CD14-positive monocyte (primary cell): ENCODE results near the gene LUZP4. TPM values are rescaled to one million over a fixed set of nuclear protein-coding genes. Genes with fewer than 3 reads are reported as not detected.

Source experiments
- DNase-seq, 3 donors: peaks; one replicate each; pipeline ENCODE4 v3.0.0-alpha.2; 2011 to 2022
- H2AFZ ChIP-seq: 2 replicates; pipeline ENCODE4 v1.6.0; 2012; ENCODE audit warnings: mild to moderate bottlenecking, low read depth, low read length, inconsistent platforms; ENCODE audit not compliant: insufficient read depth, poor library complexity, severe bottlenecking
- H3K27ac ChIP-seq, 2 donors: 1 replicate in 1 of 2; 2 replicates in 1 of 2; pipeline ENCODE4 v1.5.1; 2012 to 2013; ENCODE audit warnings: low read length in 2 of 2, control low read depth in 1 of 2, inconsistent platforms in 1 of 2, low read depth in 1 of 2, mild to moderate bottlenecking in 1 of 2
- H3K27me3 ChIP-seq, 2 donors: one replicate each; pipeline versions ENCODE4 v1.6.0 to v1.6.1; 2011 to 2013; ENCODE audit warnings: low read length in 2 of 2; ENCODE audit not compliant: control insufficient read depth in 2 of 2, insufficient read depth in 2 of 2
- H3K36me3 ChIP-seq, 2 donors: replicated peaks in 1 of 2; 1 replicate in 1 of 2; 2 replicates in 1 of 2; pipeline versions ENCODE4 v1.5.1 to v1.6.1; 2012 to 2013; ENCODE audit warnings: low read length in 2 of 2, control low read depth in 1 of 2, inconsistent platforms in 1 of 2, mild to moderate bottlenecking in 1 of 2; ENCODE audit not compliant: insufficient read depth in 2 of 2, control insufficient read depth in 1 of 2
- H3K4me1 ChIP-seq, 2 donors: 1 replicate in 1 of 2; 2 replicates in 1 of 2; pipeline versions ENCODE4 v1.5.1 to v1.6.1; 2012 to 2013; ENCODE audit warnings: low read length in 2 of 2, control low read depth in 1 of 2, inconsistent platforms in 1 of 2, mild to moderate bottlenecking in 1 of 2, moderate library complexity in 1 of 2; ENCODE audit not compliant: insufficient read depth in 2 of 2, control insufficient read depth in 1 of 2
- H3K4me2 ChIP-seq: replicated peaks from 2 replicates; pipeline ENCODE3; 2012; ENCODE audit warnings: low read length, moderate library complexity, mild to moderate bottlenecking; ENCODE audit not compliant: poor library complexity, severe bottlenecking; ENCODE audit errors: extremely low read depth
- H3K4me3 ChIP-seq, 3 experiments: fragments of 200-600 bp in 1 of 3; sonication (generic) in 1 of 3; replicated peaks in 1 of 3; 1 replicate in 2 of 3; 2 replicates in 1 of 3; pipeline ENCODE4 v1.5.1; 2011 to 2013; ENCODE audit warnings: low read length in 3 of 3, mild to moderate bottlenecking in 3 of 3, control low read depth in 2 of 3, low read depth in 2 of 3, inconsistent platforms in 1 of 3, moderate library complexity in 1 of 3
- H3K79me2 ChIP-seq: 2 replicates; pipeline ENCODE4 v1.6.0; 2012; ENCODE audit warnings: mild to moderate bottlenecking, control low read depth, inconsistent platforms, low read length, moderate library complexity; ENCODE audit not compliant: insufficient read depth
- H3K9ac ChIP-seq: 2 replicates; pipeline ENCODE4 v1.6.0; 2017; ENCODE audit warnings: low read length, mild to moderate bottlenecking; ENCODE audit not compliant: insufficient read depth, poor library complexity, severe bottlenecking
- H3K9me3 ChIP-seq, 2 donors: replicated peaks in 1 of 2; 1 replicate in 1 of 2; 2 replicates in 1 of 2; pipeline versions ENCODE4 v1.5.1 to v1.6.1; 2012 to 2013; ENCODE audit warnings: low read length in 2 of 2, control low read depth in 1 of 2; ENCODE audit not compliant: control insufficient read depth in 1 of 2, insufficient read depth in 1 of 2
- H4K20me1 ChIP-seq: 2 replicates; pipeline ENCODE4 v1.6.0; 2012; ENCODE audit warnings: mild to moderate bottlenecking, low read length, control low read depth, moderate library complexity; ENCODE audit not compliant: insufficient read depth
- H3K27ac Mint-ChIP-seq, 7 donors: one replicate each; pipeline ENCODE4 v1.8.0; 2020; ENCODE audit warnings: mild to moderate bottlenecking in 7 of 7, mixed read lengths in 7 of 7, moderate library complexity in 6 of 7, inconsistent platforms in 2 of 7
- H3K27me3 Mint-ChIP-seq, 3 donors: one replicate each; pipeline ENCODE4 v1.8.0; 2021 to 2022; ENCODE audit warnings: low read depth in 3 of 3, mild to moderate bottlenecking in 3 of 3, mixed read lengths in 3 of 3, moderate library complexity in 3 of 3, inconsistent platforms in 1 of 3
- H3K36me3 Mint-ChIP-seq, 2 donors: one replicate each; pipeline ENCODE4 v1.8.0; 2020; ENCODE audit warnings: mixed read lengths in 2 of 2, inconsistent platforms in 1 of 2, mild to moderate bottlenecking in 1 of 2
- H3K4me1 Mint-ChIP-seq: one replicate; pipeline ENCODE4 v1.8.0; 2020; ENCODE audit warnings: mild to moderate bottlenecking, mixed read lengths
- H3K4me3 Mint-ChIP-seq, 2 donors: one replicate each; pipeline ENCODE4 v1.8.0; 2020; ENCODE audit warnings: mild to moderate bottlenecking in 2 of 2, mixed read lengths in 2 of 2, moderate library complexity in 1 of 2
- H3K9me3 Mint-ChIP-seq, 7 donors: one replicate each; pipeline ENCODE4 v1.8.0; 2020 to 2022; ENCODE audit warnings: mixed read lengths in 7 of 7, mild to moderate bottlenecking in 6 of 7, moderate library complexity in 6 of 7, inconsistent platforms in 2 of 7
- WGBS: methylation state at CpG from one replicate; pipeline ENCODE4 v1.1.5; 2013; ENCODE audit warnings: missing lambda C conversion rate; ENCODE audit not compliant: insufficient coverage; 5-methylcytosine and 5-hydroxymethylcytosine counted together
- intact Hi-C, 2 donors: fragments of 100-400 bp; cut with micrococcal nuclease; formaldehyde crosslinking; loops; one replicate each; pipeline versions ENCODE4 v1.15.0 to v1.15.1; 2023
- polyA plus RNA-seq, 3 donors: library from polyadenylated mRNA; depleted of rRNA in 1 of 3; unstranded in 2 of 3; stranded (reverse) in 1 of 3; fragments of 300-500 nt in 2 of 3; fragments of >200 nt in 1 of 3; fragmentation: Illumina TruSeq in 2 of 3; gene quantifications; 1 replicate in 2 of 3; 2 replicates in 1 of 3; pipeline ENCODE4 v1.2.3, GENCODE V29; 2012 to 2021
- TF ChIP-seq, protein P1 (sequence below): fragments of 200-600 bp; IDR thresholded peaks from one replicate; pipeline ENCODE4 v1.8.0; 2022; ENCODE audit warnings: antibody characterized with exemption, mild to moderate bottlenecking

Gene LUZP4
- polyA plus RNA-seq, 3 donors, result not detected

- intact Hi-C loops, result no loop called here
- no peaks in the 10 kb centered on the region for H3K36me3 ChIP-seq
- H3K36me3 Mint-ChIP-seq, result no peaks in the 10 kb centered on the region
Measured at GRCh38 chrX:115255003-115255402, 34.5 kb upstream of the LUZP4 start.

DNA sequence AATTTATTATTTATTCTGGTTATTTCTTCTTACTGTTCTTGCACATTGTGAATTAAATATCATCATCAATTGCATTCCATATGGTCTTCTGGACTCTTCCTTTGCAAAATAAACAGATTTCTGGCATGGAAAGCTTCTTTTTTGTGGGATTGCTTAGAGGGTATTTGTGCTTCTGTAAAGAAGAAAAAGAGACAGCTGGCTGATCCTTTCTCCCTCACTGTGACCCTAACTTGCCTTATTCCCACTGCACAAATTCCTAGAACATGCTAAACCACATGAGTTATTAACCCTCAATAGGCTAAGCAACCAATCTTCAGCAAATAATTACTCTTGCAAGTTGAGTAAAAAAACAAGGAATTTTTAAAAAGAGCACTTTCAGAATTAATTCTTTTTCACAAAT is 31.8 kb upstream of the LUZP4 start:
- H3K79me2 ChIP-seq, result no peaks in the 10 kb centered on the region
- H3K9me3 Mint-ChIP-seq, result peaks cover 0 to 3% (median 0%) of the 10 kb centered on the region in 7 donors
- TF ChIP-seq, protein P1, sequence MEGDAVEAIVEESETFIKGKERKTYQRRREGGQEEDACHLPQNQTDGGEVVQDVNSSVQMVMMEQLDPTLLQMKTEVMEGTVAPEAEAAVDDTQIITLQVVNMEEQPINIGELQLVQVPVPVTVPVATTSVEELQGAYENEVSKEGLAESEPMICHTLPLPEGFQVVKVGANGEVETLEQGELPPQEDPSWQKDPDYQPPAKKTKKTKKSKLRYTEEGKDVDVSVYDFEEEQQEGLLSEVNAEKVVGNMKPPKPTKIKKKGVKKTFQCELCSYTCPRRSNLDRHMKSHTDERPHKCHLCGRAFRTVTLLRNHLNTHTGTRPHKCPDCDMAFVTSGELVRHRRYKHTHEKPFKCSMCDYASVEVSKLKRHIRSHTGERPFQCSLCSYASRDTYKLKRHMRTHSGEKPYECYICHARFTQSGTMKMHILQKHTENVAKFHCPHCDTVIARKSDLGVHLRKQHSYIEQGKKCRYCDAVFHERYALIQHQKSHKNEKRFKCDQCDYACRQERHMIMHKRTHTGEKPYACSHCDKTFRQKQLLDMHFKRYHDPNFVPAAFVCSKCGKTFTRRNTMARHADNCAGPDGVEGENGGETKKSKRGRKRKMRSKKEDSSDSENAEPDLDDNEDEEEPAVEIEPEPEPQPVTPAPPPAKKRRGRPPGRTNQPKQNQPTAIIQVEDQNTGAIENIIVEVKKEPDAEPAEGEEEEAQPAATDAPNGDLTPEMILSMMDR, result no peak

More at GRCh38 chrX:115255003-115255402, 34.5 kb upstream of the LUZP4 start:
- DNase-seq, result no peak
- Histone ChIP-seq H3K79me2 (no peaks in the 10 kb centered on the region), H3K27me3 (no peaks in the 10 kb centered on the region), H4K20me1 (no peaks in the 10 kb centered on the region), H3K4me2 (no peak overlapping the region), H3K4me3 (no peak overlapping the region), H3K9me3 (no peaks in the 10 kb centered on the region), H2AFZ (no peak overlapping the region), H3K4me1 (no peaks in the 10 kb centered on the region), H3K9ac (no peak overlapping the region), H3K27ac (no peak overlapping the region)
- TF ChIP-seq, protein P1, result no peak
- H3K4me1 Mint-ChIP-seq, result no peaks in the 10 kb centered on the region
- WGBS, result no CpG with 5 or more reads among the region's 2 CpGs
- H3K27me3 Mint-ChIP-seq, result peaks cover 1 to 5% (median 2%) of the 10 kb centered on the region in 3 donors
- peaks cover 0 to 3% (median 0%) of the 10 kb centered on the region in 7 donors for H3K9me3 Mint-ChIP-seq
- H3K27ac Mint-ChIP-seq, result no peak overlapping the region
- no peak overlapping the region for H3K4me3 Mint-ChIP-seq

More for the DNA sequence above, 31.8 kb upstream of the LUZP4 start:
- H3K36me3 ChIP-seq, result no peaks in the 10 kb centered on the region
- no peak for DNase-seq
- no peaks in the 10 kb centered on the region for H3K27me3 ChIP-seq
- no peak overlapping the region for H3K4me3 ChIP-seq
- intact Hi-C loops, result no loop called here
- no peaks in the 10 kb centered on the region for H3K4me1 ChIP-seq
- no peaks in the 10 kb centered on the region for H4K20me1 ChIP-seq
- no peak overlapping the region for H3K9ac ChIP-seq
- no peaks in the 10 kb centered on the region for H3K4me1 Mint-ChIP-seq
- no peak overlapping the region for H3K4me3 Mint-ChIP-seq
- H3K27ac Mint-ChIP-seq, result no peak overlapping the region
- no peaks in the 10 kb centered on the region for H3K9me3 ChIP-seq
- no peaks in the 10 kb centered on the region for H3K36me3 Mint-ChIP-seq
- H3K27me3 Mint-ChIP-seq, result peaks cover 0 to 2% (median 1%) of the 10 kb centered on the region in 3 donors
- no peak overlapping the region for H3K27ac ChIP-seq
- H2AFZ ChIP-seq, result no peak overlapping the region
- no peak overlapping the region for H3K4me2 ChIP-seq
